KMS-11 (cell line): ENCODE data around the gene TTC32.
A peak's percentile ranks its signal among the peaks of the same experiment; 100 is the strongest.

Experiments
- H2AFZ ChIP-seq: fragments of 200-600 bp; sonication (generic); 2 replicates; pipeline ENCODE4 v1.6.1; 2016; ENCODE audit warnings: antibody characterized with exemption, mixed run types, low read depth
- H3K27ac ChIP-seq: fragments of 200-600 bp; sonication (generic); 2 replicates; pipeline ENCODE4 v1.6.1; 2016; ENCODE audit warnings: mild to moderate bottlenecking, mixed run types
- H3K27me3 ChIP-seq: fragments of 200-600 bp; sonication (generic); 2 replicates; pipeline ENCODE4 v1.6.1; 2017; ENCODE audit warnings: mild to moderate bottlenecking, low read depth, mixed run types, moderate library complexity; ENCODE audit not compliant: insufficient read depth
- H3K36me3 ChIP-seq: fragments of 200-600 bp; sonication (generic); 2 replicates; pipeline ENCODE4 v1.6.1; 2017; ENCODE audit warnings: mild to moderate bottlenecking, mixed run types; ENCODE audit not compliant: insufficient read depth
- H3K4me1 ChIP-seq: fragments of 200-600 bp; sonication (generic); 2 replicates; pipeline ENCODE4 v1.6.1; 2016; ENCODE audit warnings: mild to moderate bottlenecking, low read depth, mixed run types; ENCODE audit not compliant: poor library complexity, severe bottlenecking
- H3K4me2 ChIP-seq: fragments of 200-600 bp; sonication (generic); 2 replicates; pipeline ENCODE4 v1.7.0; 2016; ENCODE audit warnings: mild to moderate bottlenecking, mixed run types
- H3K4me3 ChIP-seq: fragments of 200-600 bp; sonication (generic); IDR thresholded peaks from 2 replicates; pipeline ENCODE4 v1.6.1; 2017; ENCODE audit warnings: low read depth, low read length, mixed read lengths; ENCODE audit not compliant: insufficient read depth
- H3K79me2 ChIP-seq: fragments of 200-600 bp; sonication (generic); 2 replicates; pipeline ENCODE4 v1.6.1; 2016; ENCODE audit warnings: low read depth, mixed run types; ENCODE audit not compliant: insufficient read depth
- H3K9ac ChIP-seq: fragments of 200-600 bp; sonication (generic); 2 replicates; pipeline ENCODE4 v1.6.1; 2016; ENCODE audit warnings: mild to moderate bottlenecking, mixed run types
- H4K20me1 ChIP-seq: fragments of 200-600 bp; sonication (generic); 2 replicates; pipeline ENCODE4 v1.6.1; 2016; ENCODE audit warnings: mild to moderate bottlenecking, mixed run types; ENCODE audit not compliant: insufficient read depth
- CTCF ChIP-seq: fragments of 200-600 bp; sonication (generic); conservative IDR thresholded peaks from 2 replicates; pipeline ENCODE4 v1.6.1; 2017; ENCODE audit warnings: low read depth, mild to moderate bottlenecking, antibody characterized with exemption, low read length, moderate library complexity, mixed read lengths

The TTC32 gene

GRCh38 chr2:19865151-19865550 is 36.6 kb downstream of the TTC32 start:
- H3K4me1 ChIP-seq: no peaks in the 10 kb centered on the region
- no peak overlapping the region for H2AFZ ChIP-seq
- H3K27ac ChIP-seq: no peak overlapping the region
- no peaks in the 10 kb centered on the region for H4K20me1 ChIP-seq
- no peak overlapping the region for H3K4me2 ChIP-seq
- H3K27me3 ChIP-seq: no peaks in the 10 kb centered on the region
- TF ChIP-seq CTCF: no peak
- no peaks in the 10 kb centered on the region for H3K36me3 ChIP-seq
- no peak overlapping the region for H3K4me3 ChIP-seq
- no peak overlapping the region for H3K9ac ChIP-seq
- no peaks in the 10 kb centered on the region for H3K79me2 ChIP-seq

- Histone ChIP-seq H3K27me3 (no peaks in the 10 kb centered on the region), H3K4me3 (no peak overlapping the region), H3K36me3 (no peaks in the 10 kb centered on the region), H3K79me2 (no peaks in the 10 kb centered on the region), H2AFZ (no peak overlapping the region), H3K4me1 (no peaks in the 10 kb centered on the region), H3K27ac (no peak overlapping the region), H3K4me2 (no peak overlapping the region), H4K20me1 (no peaks in the 10 kb centered on the region), H3K9ac (no peak overlapping the region)
- no peak for TF ChIP-seq CTCF
Observed at GRCh38 chr2:19864381-19864780, 37.4 kb downstream of the TTC32 start.

- Histone ChIP-seq H3K79me2 (no peaks in the 10 kb centered on the region), H2AFZ (peak overlapping the region; percentile 5; the same call in 1 of the 2 replicates), H3K27me3 (no peaks in the 10 kb centered on the region), H3K9ac (no peak overlapping the region), H3K4me3 (no peak overlapping the region), H4K20me1 (no peaks in the 10 kb centered on the region), H3K4me2 (no peak overlapping the region), H3K27ac (no peak overlapping the region), H3K36me3 (no peaks in the 10 kb centered on the region), H3K4me1 (no peaks in the 10 kb centered on the region)
- TF ChIP-seq CTCF: peak; percentile 96
Observed at GRCh38 chr2:19863303-19864041, 38.3 kb downstream of the TTC32 start.

- Histone ChIP-seq H3K4me1 (no peaks in the 10 kb centered on the region), H3K27ac (no peak overlapping the region), H3K4me3 (no peak overlapping the region), H3K79me2 (no peaks in the 10 kb centered on the region), H3K36me3 (no peaks in the 10 kb centered on the region), H3K9ac (no peak overlapping the region), H4K20me1 (no peaks in the 10 kb centered on the region), H3K27me3 (no peaks in the 10 kb centered on the region), H3K4me2 (no peak overlapping the region), H2AFZ (no peak overlapping the region)
- no peak for TF ChIP-seq CTCF
Observed at GRCh38 chr2:19861813-19862212, 40.0 kb downstream of the TTC32 start.
